ENCODE measurements around the gene DST. TPM values are rescaled to one million over a fixed set of nuclear protein-coding genes. Genes with fewer than 3 reads are reported as not detected.

The DST gene
- total and polyA plus RNA-seq, 4 donors, result 325 to 525 (median 420) TPM

DNA sequence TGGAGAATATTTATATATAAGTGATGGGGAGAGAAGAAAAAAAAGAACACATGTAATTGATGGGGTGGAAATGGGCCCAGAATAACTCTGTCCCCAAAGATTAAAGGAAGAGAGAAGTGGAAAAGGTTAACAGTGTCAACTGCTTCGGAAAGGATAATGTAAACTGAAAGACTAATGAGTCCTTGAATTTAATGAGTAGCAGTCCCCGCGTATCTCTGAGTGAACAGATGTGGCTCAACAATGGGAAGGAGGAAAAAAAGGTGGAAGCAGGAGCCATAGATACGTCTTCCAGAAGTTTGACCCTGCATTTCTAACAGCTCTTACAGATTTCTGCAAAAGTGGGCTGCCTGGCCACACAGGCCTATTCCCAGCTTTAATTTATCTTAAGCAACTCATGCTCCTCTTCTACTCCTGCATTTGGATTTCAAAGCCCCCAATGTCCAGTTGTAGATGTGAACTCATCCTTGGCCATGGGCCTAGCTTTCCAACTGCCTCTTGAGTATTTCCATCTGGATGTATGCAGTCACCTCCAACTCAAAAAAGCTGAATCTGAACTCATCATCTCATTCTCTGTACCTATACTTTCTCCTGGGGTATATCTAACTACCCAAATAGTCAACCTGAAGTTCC, 61.3 kb downstream of the DST start:
- no peak overlapping the region for H3K27ac ChIP-seq (ENCODE audit: low read depth, low read length)
- DNase-seq (ENCODE audit: low read depth in 4 of 6, low spot score in 6 of 6), result no peak
- 43% methylated on average over 4 of the region's 4 CpGs for WGBS (ENCODE audit: insufficient coverage)
- H3K4me3 ChIP-seq (ENCODE audit: low read depth, low read length), result no peak overlapping the region
- no peaks in the 10 kb centered on the region for H3K9me3 ChIP-seq (ENCODE audit: control insufficient read depth, insufficient read depth, low read length)
- H3K36me3 ChIP-seq (ENCODE audit: control insufficient read depth, insufficient read depth, low read length), result no peaks in the 10 kb centered on the region
- H3K4me1 ChIP-seq (ENCODE audit: control insufficient read depth, insufficient read depth, low read length), result no peaks in the 10 kb centered on the region
- H3K27me3 ChIP-seq (ENCODE audit: control insufficient read depth, insufficient read depth, low read length), result no peaks in the 10 kb centered on the region

DNA sequence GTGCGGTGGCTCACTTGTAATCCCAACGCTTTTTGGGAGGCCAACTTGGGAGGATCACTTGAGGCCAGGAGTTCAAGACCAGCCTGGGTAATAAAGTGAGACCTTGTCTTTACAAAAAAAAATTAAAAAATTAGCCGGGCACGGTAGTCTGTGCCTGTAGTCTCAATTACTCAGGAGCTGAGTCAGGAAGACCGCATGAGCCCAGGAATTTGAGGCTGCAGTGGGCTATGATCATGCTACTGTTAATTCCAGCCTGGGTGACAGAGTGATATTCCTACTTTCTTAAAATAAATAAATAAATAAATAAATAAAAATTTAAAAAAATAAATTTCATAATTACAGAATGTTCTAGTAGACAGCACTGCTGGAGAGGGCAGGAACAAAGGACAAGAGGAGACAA, 62.4 kb downstream of the DST start:
- Histone ChIP-seq H3K27me3 (ENCODE audit: control insufficient read depth, insufficient read depth, low read length) (no peaks in the 10 kb centered on the region), H3K36me3 (ENCODE audit: control insufficient read depth, insufficient read depth, low read length) (no peaks in the 10 kb centered on the region), H3K9me3 (ENCODE audit: control insufficient read depth, insufficient read depth, low read length) (no peaks in the 10 kb centered on the region), H3K27ac (ENCODE audit: low read depth, low read length) (no peak overlapping the region), H3K4me1 (ENCODE audit: control insufficient read depth, insufficient read depth, low read length) (no peaks in the 10 kb centered on the region), H3K4me3 (ENCODE audit: low read depth, low read length) (no peak overlapping the region)
- DNase-seq (ENCODE audit: low read depth in 4 of 6, low spot score in 6 of 6), result no peak
- WGBS (ENCODE audit: insufficient coverage), result 98% methylated on average over 4 of the region's 5 CpGs

DNA sequence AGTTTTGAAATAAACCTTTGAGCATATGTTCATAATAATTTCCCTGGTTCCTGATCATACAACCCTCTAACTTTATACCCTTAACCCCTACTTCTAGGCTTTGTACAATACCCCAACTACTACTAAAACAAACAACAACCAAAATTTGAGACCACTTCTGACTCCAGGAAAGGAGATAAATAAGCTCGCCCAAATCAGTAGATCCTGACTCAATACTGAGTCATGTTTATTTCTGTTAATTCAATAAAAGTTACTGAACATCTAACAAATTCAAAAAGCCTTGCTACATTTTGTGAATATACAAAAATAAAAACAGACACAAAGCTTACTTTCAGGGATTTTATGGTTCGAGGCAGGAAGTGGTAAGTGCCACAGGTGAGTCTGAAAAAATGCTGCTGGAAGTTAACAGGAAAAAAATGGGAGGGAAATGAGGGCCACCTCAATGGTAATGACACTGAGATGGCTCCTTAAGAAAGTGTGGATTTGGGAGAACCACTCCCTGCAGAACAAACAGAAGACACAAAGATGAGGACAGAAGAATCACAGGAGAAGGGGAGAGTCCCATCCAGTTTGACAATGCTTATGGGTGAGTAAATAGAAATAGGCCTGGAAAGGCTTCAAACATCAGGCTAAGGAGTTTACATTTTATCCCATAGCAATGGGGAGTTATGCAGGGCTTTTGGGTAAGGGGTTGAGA, 63.4 kb downstream of the DST start:
- no peaks in the 10 kb centered on the region for H3K9me3 ChIP-seq (ENCODE audit: control insufficient read depth, insufficient read depth, low read length)
- WGBS (ENCODE audit: insufficient coverage), result no CpG with 5 or more reads among the region's 2 CpGs
- H3K27ac ChIP-seq (ENCODE audit: low read depth, low read length), result no peak overlapping the region
- H3K36me3 ChIP-seq (ENCODE audit: control insufficient read depth, insufficient read depth, low read length), result no peaks in the 10 kb centered on the region
- DNase-seq (ENCODE audit: low read depth in 4 of 6, low spot score in 6 of 6), result no peak
- no peak overlapping the region for H3K4me3 ChIP-seq (ENCODE audit: low read depth, low read length)
- no peaks in the 10 kb centered on the region for H3K27me3 ChIP-seq (ENCODE audit: control insufficient read depth, insufficient read depth, low read length)
- no peaks in the 10 kb centered on the region for H3K4me1 ChIP-seq (ENCODE audit: control insufficient read depth, insufficient read depth, low read length)

DNA sequence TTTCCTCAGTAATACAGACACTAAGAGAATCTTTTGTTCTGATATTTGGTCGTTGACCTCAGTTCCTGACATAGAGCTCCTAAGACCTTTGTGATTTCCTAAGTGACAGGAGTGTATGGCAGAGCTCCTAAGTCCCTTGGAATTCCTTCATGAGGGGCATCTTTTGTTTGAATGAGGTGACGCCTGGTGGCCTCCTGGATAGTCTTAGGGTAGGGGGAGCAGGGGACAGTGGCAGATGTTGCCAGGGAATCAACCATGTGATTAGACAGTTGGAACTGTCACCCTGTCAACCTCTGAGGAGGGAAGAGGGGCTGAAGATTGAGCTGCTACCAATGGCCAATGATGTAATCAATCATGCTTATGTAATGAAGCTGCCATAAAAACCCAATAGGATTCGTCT, 67.0 kb downstream of the DST start:
- Histone ChIP-seq H3K4me3 (ENCODE audit: low read depth, low read length) (no peak overlapping the region), H3K9me3 (ENCODE audit: control insufficient read depth, insufficient read depth, low read length) (no peaks in the 10 kb centered on the region), H3K36me3 (ENCODE audit: control insufficient read depth, insufficient read depth, low read length) (no peaks in the 10 kb centered on the region), H3K4me1 (ENCODE audit: control insufficient read depth, insufficient read depth, low read length) (no peaks in the 10 kb centered on the region), H3K27ac (ENCODE audit: low read depth, low read length) (no peak overlapping the region), H3K27me3 (ENCODE audit: control insufficient read depth, insufficient read depth, low read length) (no peaks in the 10 kb centered on the region)
- 80% methylated on average over 3 of the region's 3 CpGs for WGBS (ENCODE audit: insufficient coverage)
- DNase-seq (ENCODE audit: low read depth in 4 of 6, low spot score in 6 of 6), result no peak

DNA sequence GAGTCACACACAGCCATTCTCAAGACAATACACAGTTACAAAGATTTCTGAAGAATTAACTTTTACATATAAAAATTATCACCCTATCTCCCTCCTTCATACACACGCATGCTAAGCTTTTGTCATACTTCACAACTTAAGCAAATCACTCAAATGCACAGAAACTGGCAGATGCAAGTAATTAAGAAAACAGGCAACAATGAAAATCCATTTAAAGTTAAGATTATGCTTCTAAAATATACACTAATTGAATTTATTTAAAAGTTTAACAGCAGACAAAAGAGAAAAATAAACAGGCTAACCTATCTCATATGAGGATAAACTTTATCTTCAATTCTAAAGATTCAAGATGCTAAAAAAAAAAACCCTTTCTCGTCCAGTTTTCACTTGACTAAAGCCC, 68.4 kb downstream of the DST start:
- Histone ChIP-seq H3K27me3 (ENCODE audit: control insufficient read depth, insufficient read depth, low read length) (no peaks in the 10 kb centered on the region), H3K27ac (ENCODE audit: low read depth, low read length) (no peak overlapping the region), H3K9me3 (ENCODE audit: control insufficient read depth, insufficient read depth, low read length) (no peaks in the 10 kb centered on the region), H3K4me3 (ENCODE audit: low read depth, low read length) (no peak overlapping the region), H3K4me1 (ENCODE audit: control insufficient read depth, insufficient read depth, low read length) (no peaks in the 10 kb centered on the region), H3K36me3 (ENCODE audit: control insufficient read depth, insufficient read depth, low read length) (no peaks in the 10 kb centered on the region)
- WGBS (ENCODE audit: insufficient coverage), result 100% methylated on average over 1 of the region's 2 CpGs
- no peak for DNase-seq (ENCODE audit: low read depth in 4 of 6, low spot score in 6 of 6)

DNA sequence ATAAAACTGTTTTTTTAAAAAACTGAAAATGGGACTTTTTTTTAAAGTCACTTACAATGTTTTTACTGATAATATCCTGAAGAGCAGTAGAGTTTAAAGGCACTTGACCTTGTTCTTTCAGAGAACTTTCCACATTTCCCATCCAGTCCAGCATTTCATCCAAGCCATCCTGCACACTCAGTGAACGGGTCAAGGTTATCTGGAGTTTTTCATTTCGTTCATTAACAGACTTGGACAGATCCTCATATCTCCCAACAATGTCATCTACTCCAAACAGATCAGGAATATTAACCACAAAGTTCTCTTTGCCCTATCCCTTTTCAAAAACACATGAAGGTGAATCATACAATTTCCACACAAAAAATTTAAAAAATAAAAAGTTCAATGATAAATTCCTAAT, 69.1 kb downstream of the DST start:
- Histone ChIP-seq H3K9me3 (ENCODE audit: control insufficient read depth, insufficient read depth, low read length) (no peaks in the 10 kb centered on the region), H3K4me1 (ENCODE audit: control insufficient read depth, insufficient read depth, low read length) (no peaks in the 10 kb centered on the region), H3K27ac (ENCODE audit: low read depth, low read length) (no peak overlapping the region)

DNA sequence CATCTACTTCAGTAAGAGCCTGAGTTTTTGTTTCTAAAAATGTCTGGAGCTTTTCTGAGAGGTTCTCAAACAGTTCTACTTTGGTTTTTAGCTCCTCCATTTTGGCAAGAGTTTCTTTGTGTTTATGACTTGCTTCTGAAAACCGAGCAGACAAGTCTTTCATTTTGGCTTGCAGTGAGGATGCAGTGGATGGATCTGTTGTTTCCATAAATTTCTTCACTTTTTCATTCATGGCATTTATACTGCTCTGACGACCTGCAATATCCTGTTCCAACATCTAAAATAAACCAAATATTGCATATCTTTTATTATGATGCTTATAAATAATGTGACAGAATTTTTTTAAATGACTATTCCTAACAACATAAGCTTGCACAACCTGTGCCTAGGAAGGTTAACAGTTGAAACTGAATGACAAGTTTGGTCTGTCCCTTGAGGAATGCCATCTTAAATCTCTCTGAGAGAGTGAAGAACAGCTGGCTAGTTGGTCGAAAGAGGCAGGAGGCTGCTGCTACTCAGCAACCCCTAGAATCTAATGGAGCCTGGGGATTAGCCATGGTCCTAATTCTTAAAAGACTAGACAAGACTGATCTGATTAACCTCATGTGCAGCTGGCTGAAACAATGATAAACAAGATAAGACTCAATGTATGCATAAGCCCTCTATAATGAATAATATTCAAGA, 69.8 kb downstream of the DST start:
- H3K4me1 ChIP-seq (ENCODE audit: control insufficient read depth, insufficient read depth, low read length), result no peaks in the 10 kb centered on the region
- 50% methylated on average over 1 of the region's 3 CpGs for WGBS (ENCODE audit: insufficient coverage)
- no peaks in the 10 kb centered on the region for H3K27me3 ChIP-seq (ENCODE audit: control insufficient read depth, insufficient read depth, low read length)
- no peak overlapping the region for H3K27ac ChIP-seq (ENCODE audit: low read depth, low read length)
- no peak overlapping the region for H3K4me3 ChIP-seq (ENCODE audit: low read depth, low read length)
- H3K9me3 ChIP-seq (ENCODE audit: control insufficient read depth, insufficient read depth, low read length), result no peaks in the 10 kb centered on the region
- no peak for DNase-seq (ENCODE audit: low read depth in 4 of 6, low spot score in 6 of 6)
- no peaks in the 10 kb centered on the region for H3K36me3 ChIP-seq (ENCODE audit: control insufficient read depth, insufficient read depth, low read length)

More for the DNA sequence above, 69.1 kb downstream of the DST start:
- H3K27me3 ChIP-seq (ENCODE audit: control insufficient read depth, insufficient read depth, low read length), result no peaks in the 10 kb centered on the region
- no peak for DNase-seq (ENCODE audit: low read depth in 4 of 6, low spot score in 6 of 6)
- WGBS (ENCODE audit: insufficient coverage), result 60% methylated on average over 2 of the region's 2 CpGs
- H3K36me3 ChIP-seq (ENCODE audit: control insufficient read depth, insufficient read depth, low read length), result no peaks in the 10 kb centered on the region
- no peak overlapping the region for H3K4me3 ChIP-seq (ENCODE audit: low read depth, low read length)

DNA sequence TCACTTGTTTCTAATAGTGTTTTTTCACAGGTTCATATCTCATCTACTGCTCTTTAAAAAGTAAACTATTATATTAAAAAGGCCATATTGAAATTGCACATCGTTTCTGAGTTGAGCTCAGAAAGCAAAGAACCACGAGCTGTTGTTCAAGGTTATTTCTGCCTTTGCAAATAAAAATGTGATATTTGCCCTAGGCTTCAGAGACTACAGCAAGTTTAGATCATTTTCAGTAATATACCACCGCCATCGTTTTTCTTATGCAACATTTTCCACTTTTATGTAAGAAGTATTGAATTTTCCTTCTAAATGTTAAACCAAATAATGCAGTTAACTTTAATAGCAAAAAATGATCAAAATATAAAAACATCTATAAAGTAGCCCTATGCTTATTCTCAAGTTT, 71.1 kb downstream of the DST start:
- Histone ChIP-seq H3K4me1 (ENCODE audit: control insufficient read depth, insufficient read depth, low read length) (no peaks in the 10 kb centered on the region), H3K4me3 (ENCODE audit: low read depth, low read length) (no peak overlapping the region), H3K36me3 (ENCODE audit: control insufficient read depth, insufficient read depth, low read length) (no peaks in the 10 kb centered on the region), H3K27ac (ENCODE audit: low read depth, low read length) (no peak overlapping the region), H3K9me3 (ENCODE audit: control insufficient read depth, insufficient read depth, low read length) (no peaks in the 10 kb centered on the region), H3K27me3 (ENCODE audit: control insufficient read depth, insufficient read depth, low read length) (no peaks in the 10 kb centered on the region)
- WGBS (ENCODE audit: insufficient coverage), result no CpG with 5 or more reads among the region's 4 CpGs
- DNase-seq (ENCODE audit: low read depth in 4 of 6, low spot score in 6 of 6), result no peak

DNA sequence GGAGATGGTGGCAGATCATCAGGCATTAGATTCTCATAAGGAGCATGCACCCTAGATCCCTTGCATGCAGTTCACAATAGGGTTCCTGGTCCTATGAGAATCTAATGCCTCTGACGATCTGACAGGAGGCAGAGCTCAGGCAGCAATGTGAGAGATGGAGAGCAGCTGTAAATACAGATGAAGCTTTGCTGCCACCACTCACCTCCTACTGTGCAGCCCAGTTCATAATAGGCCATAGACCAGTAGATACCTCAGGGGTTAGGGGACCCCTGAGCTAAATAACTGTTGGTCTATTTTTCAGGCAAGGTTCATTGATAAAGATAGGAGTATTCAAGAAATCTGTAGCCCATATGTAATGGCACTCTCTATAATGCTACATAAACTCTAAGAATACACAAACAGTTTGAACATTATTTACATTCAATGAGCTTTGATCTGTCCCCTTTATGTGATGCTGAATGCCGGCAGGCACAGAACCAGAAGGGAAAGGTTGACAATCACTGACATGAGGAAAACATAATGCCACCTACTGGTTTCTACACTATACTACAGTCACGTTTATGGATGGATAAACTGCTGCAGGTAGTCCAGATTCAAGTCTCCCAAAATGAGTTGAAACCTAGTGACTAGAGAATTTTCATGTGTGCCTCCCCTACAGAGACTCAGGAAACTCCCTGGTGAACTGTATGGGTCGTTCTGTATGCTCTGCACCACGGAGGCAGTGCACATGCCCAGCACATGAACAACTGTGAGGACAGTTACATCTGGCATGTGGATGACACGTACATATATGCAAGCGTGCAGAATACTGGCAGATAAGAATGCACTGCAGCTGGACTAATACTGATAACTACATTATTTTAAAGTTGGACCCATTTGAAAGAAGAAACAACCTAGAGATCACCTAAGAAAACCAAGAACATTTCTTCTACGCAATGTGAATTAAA, 72.0 kb downstream of the DST start:
- peaks cover 5% of the 10 kb centered on the region for H3K36me3 ChIP-seq (ENCODE audit: control insufficient read depth, insufficient read depth, low read length)
- H3K4me3 ChIP-seq (ENCODE audit: low read depth, low read length), result no peak overlapping the region
- H3K27me3 ChIP-seq (ENCODE audit: control insufficient read depth, insufficient read depth, low read length), result no peaks in the 10 kb centered on the region
- DNase-seq (ENCODE audit: low read depth in 4 of 6, low spot score in 6 of 6), result peak in 2 of 6 donors; percentile 38 to 74
- no peaks in the 10 kb centered on the region for H3K4me1 ChIP-seq (ENCODE audit: control insufficient read depth, insufficient read depth, low read length)
- no peak overlapping the region for H3K27ac ChIP-seq (ENCODE audit: low read depth, low read length)
- 45% methylated on average over 3 of the region's 8 CpGs for WGBS (ENCODE audit: insufficient coverage)
- no peaks in the 10 kb centered on the region for H3K9me3 ChIP-seq (ENCODE audit: control insufficient read depth, insufficient read depth, low read length)

Data from spinal cord (tissue), 10 donors.